Heart left ventricle (tissue), 13 donors: ENCODE data around the gene SOHLH1.

Source experiments
- POLR2A ChIP-seq, 2 donors: fragments of 450-650 bp; IDR thresholded peaks; one replicate each; pipeline ENCODE4 v1.6.1; 2017; ENCODE audit warnings: antibody characterized with exemption in 2 of 2, mild to moderate bottlenecking in 2 of 2, moderate library complexity in 2 of 2
- TF ChIP-seq, protein P1 (sequence below), 12 donors: fragments of 200-600 bp; sonication (generic) in 4 of 12; IDR thresholded peaks; one replicate each; pipeline versions ENCODE4 v1.5.0 to v1.8.0; 2018 to 2022; ENCODE audit warnings: antibody characterized with exemption in 12 of 12, mild to moderate bottlenecking in 5 of 12
- donor health status: ischemic (EF 13 %, LVEDD 7.1; RV severe dilation, severe dysfunction).
- donor health status: DM: no; HTN: yes; CAD: no.
- donor health status: DM: no; HTN: no; CAD: no.
- donor health status: ischemic (EF 25% LVEDD 6.9; RV normal size, moderate dysfunction).
- donor health status: ischemic (EF 25% LVEDD 5.7; RV mildly dilated, moderate dysfunction).
- donor health status: ischemic (EF 35%, LVEDD 5.7; RV mildly dilated, moderate dysfunction).
- donor health status: nonischemic (EF 11% LVEDD 7.7; RV severe dilation, severe dysfunction).
- donor health status: DM: yes; HTN: yes; CAD: no.
- donor health status: PGD.
- donor health status: ischemic (EF 29% LVEDD 5.4; RV normal size, mild dysfunction).
- donor health status: nonischemic (EF 23%, LVEDD 6.1; RV moderate dilation, normal function).

DNA sequence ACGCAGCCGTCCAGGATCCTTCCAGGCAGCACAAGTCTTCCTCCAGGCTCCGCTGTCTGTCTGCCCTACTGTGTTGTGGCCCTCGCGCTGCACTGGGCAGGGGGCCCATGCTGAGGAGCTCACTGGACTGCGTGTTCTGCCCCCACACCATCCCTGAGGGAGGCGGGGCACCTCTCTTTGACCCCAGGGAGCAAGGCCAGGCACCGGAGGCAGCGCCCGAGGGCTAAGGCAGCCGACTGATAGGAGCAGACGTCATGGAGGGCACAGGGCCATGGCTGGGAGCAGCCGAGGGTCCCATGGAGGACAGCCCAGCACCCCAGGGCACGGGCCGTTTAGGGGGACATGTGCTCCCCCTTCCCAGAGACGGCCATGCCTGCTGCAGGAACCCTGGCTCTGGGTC is 49.4 kb upstream of the SOHLH1 start:
- TF ChIP-seq, protein P1, sequence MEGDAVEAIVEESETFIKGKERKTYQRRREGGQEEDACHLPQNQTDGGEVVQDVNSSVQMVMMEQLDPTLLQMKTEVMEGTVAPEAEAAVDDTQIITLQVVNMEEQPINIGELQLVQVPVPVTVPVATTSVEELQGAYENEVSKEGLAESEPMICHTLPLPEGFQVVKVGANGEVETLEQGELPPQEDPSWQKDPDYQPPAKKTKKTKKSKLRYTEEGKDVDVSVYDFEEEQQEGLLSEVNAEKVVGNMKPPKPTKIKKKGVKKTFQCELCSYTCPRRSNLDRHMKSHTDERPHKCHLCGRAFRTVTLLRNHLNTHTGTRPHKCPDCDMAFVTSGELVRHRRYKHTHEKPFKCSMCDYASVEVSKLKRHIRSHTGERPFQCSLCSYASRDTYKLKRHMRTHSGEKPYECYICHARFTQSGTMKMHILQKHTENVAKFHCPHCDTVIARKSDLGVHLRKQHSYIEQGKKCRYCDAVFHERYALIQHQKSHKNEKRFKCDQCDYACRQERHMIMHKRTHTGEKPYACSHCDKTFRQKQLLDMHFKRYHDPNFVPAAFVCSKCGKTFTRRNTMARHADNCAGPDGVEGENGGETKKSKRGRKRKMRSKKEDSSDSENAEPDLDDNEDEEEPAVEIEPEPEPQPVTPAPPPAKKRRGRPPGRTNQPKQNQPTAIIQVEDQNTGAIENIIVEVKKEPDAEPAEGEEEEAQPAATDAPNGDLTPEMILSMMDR (IDR thresholded peaks at IDR 0.05), result no peak
- TF ChIP-seq POLR2A (IDR thresholded peaks at IDR 0.05), result no peak
